Prostate gland (tissue), 2 donors: ENCODE results near the gene GRB10.

Source experiments
- POLR2A ChIP-seq: fragments of 450-650 bp; IDR thresholded peaks from one replicate; pipeline ENCODE4 v1.6.1; 2016; ENCODE audit warnings: antibody characterized with exemption, mild to moderate bottlenecking
- POLR2AphosphoS5 ChIP-seq: sonication (generic); formaldehyde crosslinking; IDR thresholded peaks from one replicate; pipeline ENCODE4 v1.6.1; 2017; ENCODE audit warnings: antibody characterized with exemption
- TF ChIP-seq, protein P1 (sequence below), 4 experiments: fragments of 200-600 bp in 2 of 4; fragments of 450-650 bp in 2 of 4; sonication (generic) in 2 of 4; IDR thresholded peaks; 1 replicate in 3 of 4; 2 replicates in 1 of 4; pipeline ENCODE4 v1.5.1; 2016 to 2019; ENCODE audit warnings: antibody characterized with exemption in 4 of 4, mild to moderate bottlenecking in 2 of 4, moderate library complexity in 2 of 4

DNA sequence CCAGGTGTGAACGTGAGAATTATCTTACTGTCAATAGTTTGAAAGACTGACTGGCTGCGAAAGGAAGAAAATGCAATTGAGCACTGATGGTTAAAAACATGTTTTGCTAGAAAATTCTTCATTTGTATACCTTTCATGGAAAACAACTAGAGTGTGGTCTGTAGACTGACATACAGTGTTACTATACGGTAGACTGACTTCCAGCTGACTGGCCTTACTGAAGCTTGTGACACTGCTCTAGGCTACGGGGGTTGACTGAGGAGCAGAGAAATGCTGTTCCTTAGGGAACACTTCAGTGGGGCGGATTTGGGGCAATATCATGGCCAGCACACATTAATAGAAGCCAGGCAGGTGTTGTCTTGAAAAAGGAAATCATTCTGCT lies 191.6 kb downstream of the GRB10 start:
- TF ChIP-seq, protein P1, sequence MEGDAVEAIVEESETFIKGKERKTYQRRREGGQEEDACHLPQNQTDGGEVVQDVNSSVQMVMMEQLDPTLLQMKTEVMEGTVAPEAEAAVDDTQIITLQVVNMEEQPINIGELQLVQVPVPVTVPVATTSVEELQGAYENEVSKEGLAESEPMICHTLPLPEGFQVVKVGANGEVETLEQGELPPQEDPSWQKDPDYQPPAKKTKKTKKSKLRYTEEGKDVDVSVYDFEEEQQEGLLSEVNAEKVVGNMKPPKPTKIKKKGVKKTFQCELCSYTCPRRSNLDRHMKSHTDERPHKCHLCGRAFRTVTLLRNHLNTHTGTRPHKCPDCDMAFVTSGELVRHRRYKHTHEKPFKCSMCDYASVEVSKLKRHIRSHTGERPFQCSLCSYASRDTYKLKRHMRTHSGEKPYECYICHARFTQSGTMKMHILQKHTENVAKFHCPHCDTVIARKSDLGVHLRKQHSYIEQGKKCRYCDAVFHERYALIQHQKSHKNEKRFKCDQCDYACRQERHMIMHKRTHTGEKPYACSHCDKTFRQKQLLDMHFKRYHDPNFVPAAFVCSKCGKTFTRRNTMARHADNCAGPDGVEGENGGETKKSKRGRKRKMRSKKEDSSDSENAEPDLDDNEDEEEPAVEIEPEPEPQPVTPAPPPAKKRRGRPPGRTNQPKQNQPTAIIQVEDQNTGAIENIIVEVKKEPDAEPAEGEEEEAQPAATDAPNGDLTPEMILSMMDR (IDR thresholded peaks at IDR 0.05), result no peak
- TF ChIP-seq POLR2AphosphoS5 (no peak), POLR2A (no peak)
